OCI-LY3 (cell line): Measurements from ENCODE around the gene MCC.

Experiments
- H2AFZ ChIP-seq: fragments of 200-600, 300-600 bp; shearing (Covaris generic); 2 replicates; pipeline ENCODE4 v1.6.0; 2014; ENCODE audit warnings: antibody characterized with exemption, low read depth, low read length
- H3K27ac ChIP-seq: fragments of 200-600, 300-600 bp; sonication (generic); 2 replicates; pipeline ENCODE4 v1.5.1; 2014; ENCODE audit warnings: mild to moderate bottlenecking, low read length, moderate library complexity, mixed read lengths
- H3K27me3 ChIP-seq: fragments of 200-600, 300-600 bp; sonication (generic); 2 replicates; pipeline ENCODE4 v1.6.1; 2014; ENCODE audit warnings: low read depth, low read length, mixed read lengths
- H3K36me3 ChIP-seq: fragments of 200-600, 300-600 bp; sonication (generic); replicated peaks from 2 replicates; pipeline ENCODE3; 2014; ENCODE audit warnings: low read depth, low read length, mixed read lengths
- H3K4me1 ChIP-seq: fragments of 300-600, 200-600 bp; sonication (generic); 2 replicates; pipeline ENCODE4 v1.6.1; 2014; ENCODE audit warnings: low read length, mixed read lengths
- H3K4me2 ChIP-seq: fragments of 200-600, 300-600 bp; sonication (generic); 2 replicates; pipeline ENCODE4 v1.6.1; 2014; ENCODE audit warnings: low read length, mixed read lengths
- H3K4me3 ChIP-seq: fragments of 300-600, 200-600 bp; sonication (generic); 2 replicates; pipeline ENCODE4 v1.5.1; 2014; ENCODE audit warnings: antibody characterized with exemption, mild to moderate bottlenecking, low read length, moderate library complexity
- H3K79me2 ChIP-seq: fragments of 300-600, 200-600 bp; shearing (Covaris generic); 2 replicates; pipeline ENCODE4 v1.6.1; 2014; ENCODE audit warnings: mild to moderate bottlenecking, low read length, mixed read lengths
- H3K9ac ChIP-seq: fragments of 300-600, 200-600 bp; shearing (Covaris generic); 2 replicates; pipeline ENCODE4 v1.6.0; 2014; ENCODE audit warnings: mild to moderate bottlenecking, low read length, moderate library complexity
- H3K9me3 ChIP-seq: fragments of 200-600, 300-600 bp; shearing (Covaris generic); 2 replicates; pipeline ENCODE4 v1.6.1; 2014; ENCODE audit warnings: low read length, mixed read lengths; ENCODE audit not compliant: insufficient read depth
- H4K20me1 ChIP-seq: fragments of 200-600, 300-600 bp; sonication (generic); 2 replicates; pipeline ENCODE4 v1.6.1; 2016; ENCODE audit warnings: low read length, mixed read lengths; ENCODE audit not compliant: insufficient read depth
- EZH2phosphoT487 ChIP-seq: fragments of 200-600 bp; shearing (Covaris generic); IDR thresholded peaks from 2 replicates; pipeline ENCODE4 v1.6.1; 2018; ENCODE audit warnings: antibody characterized with exemption, mixed run types, low read depth
- TF ChIP-seq, protein P1 (sequence below): fragments of 200-600, 300-600 bp; sonication (generic); IDR thresholded peaks from 2 replicates; pipeline ENCODE4 v1.5.1; 2014; ENCODE audit warnings: antibody characterized with exemption, low read length, low read depth

Gene MCC

GRCh38 chr5:113333411-113333810, 154.8 kb downstream of the MCC start:
- Histone ChIP-seq H3K27ac (no peak overlapping the region), H4K20me1 (no peaks in the 10 kb centered on the region), H3K79me2 (no peaks in the 10 kb centered on the region), H3K9me3 (no peaks in the 10 kb centered on the region), H3K27me3 (no peaks in the 10 kb centered on the region), H3K4me3 (no peak overlapping the region), H3K36me3 (no peaks in the 10 kb centered on the region), H3K4me2 (no peak overlapping the region), H2AFZ (no peak overlapping the region), H3K9ac (no peak overlapping the region), H3K4me1 (peaks cover 4% of the 10 kb centered on the region; the same call in 1 of the 2 replicates)
- TF ChIP-seq, protein P1, sequence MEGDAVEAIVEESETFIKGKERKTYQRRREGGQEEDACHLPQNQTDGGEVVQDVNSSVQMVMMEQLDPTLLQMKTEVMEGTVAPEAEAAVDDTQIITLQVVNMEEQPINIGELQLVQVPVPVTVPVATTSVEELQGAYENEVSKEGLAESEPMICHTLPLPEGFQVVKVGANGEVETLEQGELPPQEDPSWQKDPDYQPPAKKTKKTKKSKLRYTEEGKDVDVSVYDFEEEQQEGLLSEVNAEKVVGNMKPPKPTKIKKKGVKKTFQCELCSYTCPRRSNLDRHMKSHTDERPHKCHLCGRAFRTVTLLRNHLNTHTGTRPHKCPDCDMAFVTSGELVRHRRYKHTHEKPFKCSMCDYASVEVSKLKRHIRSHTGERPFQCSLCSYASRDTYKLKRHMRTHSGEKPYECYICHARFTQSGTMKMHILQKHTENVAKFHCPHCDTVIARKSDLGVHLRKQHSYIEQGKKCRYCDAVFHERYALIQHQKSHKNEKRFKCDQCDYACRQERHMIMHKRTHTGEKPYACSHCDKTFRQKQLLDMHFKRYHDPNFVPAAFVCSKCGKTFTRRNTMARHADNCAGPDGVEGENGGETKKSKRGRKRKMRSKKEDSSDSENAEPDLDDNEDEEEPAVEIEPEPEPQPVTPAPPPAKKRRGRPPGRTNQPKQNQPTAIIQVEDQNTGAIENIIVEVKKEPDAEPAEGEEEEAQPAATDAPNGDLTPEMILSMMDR: no peak
- no peak for TF ChIP-seq EZH2phosphoT487

GRCh38 chr5:113331209-113331551, 157.1 kb downstream of the MCC start:
- Histone ChIP-seq H2AFZ (no peak overlapping the region), H3K4me2 (no peak overlapping the region)

DNA sequence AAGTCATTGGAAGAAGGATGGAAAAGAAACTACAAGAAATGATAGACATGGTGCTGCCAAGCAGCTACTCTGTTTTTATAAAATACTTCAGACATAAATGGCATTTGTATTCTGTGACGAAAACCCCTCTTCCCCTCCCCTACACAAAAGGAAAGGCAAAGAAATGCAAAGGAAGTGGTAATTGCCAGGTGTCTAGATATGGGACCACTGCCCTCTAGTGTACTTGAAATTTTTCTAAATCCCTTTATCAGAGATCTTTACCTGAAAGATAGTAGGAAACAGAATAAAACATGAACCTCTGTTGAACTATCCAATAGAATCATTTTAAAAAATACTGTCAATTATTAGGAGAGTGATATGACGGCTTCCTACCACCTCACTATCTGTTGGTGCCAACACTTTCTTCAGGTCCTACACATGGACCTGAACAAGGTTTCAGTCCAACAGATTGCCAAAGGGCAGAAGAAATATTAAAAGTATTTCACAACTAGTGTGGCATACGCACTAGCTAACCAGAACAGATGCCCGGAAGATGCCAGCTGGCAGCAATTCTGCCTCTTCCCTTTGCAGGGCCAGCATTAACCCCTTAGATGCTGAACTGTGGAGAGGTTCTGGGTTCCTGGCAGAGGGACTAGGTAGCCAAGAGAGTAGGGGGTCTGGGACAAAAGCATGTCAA, 157.6 kb downstream of the MCC start:
- H3K27me3 ChIP-seq: no peaks in the 10 kb centered on the region
- H3K4me1 ChIP-seq: peaks cover 4% of the 10 kb centered on the region; the same call in 1 of the 2 replicates
- no peaks in the 10 kb centered on the region for H4K20me1 ChIP-seq
- no peak overlapping the region for H3K9ac ChIP-seq
- peak overlapping the region; percentile 65 for H3K4me2 ChIP-seq
- H2AFZ ChIP-seq: peak overlapping the region; percentile 59
- no peaks in the 10 kb centered on the region for H3K9me3 ChIP-seq
- no peaks in the 10 kb centered on the region for H3K79me2 ChIP-seq
- TF ChIP-seq, protein P1: peak; percentile 72
- TF ChIP-seq EZH2phosphoT487: no peak
- no peak overlapping the region for H3K27ac ChIP-seq
- H3K4me3 ChIP-seq: peak overlapping the region; percentile 55
- H3K36me3 ChIP-seq: no peaks in the 10 kb centered on the region

More at GRCh38 chr5:113331209-113331551, 157.1 kb downstream of the MCC start:
- Histone ChIP-seq H3K4me1 (peaks cover 4% of the 10 kb centered on the region; the same call in 1 of the 2 replicates), H3K4me3 (no peak overlapping the region), H3K9me3 (no peaks in the 10 kb centered on the region), H3K79me2 (no peaks in the 10 kb centered on the region), H3K9ac (no peak overlapping the region), H4K20me1 (no peaks in the 10 kb centered on the region), H3K27ac (no peak overlapping the region), H3K27me3 (no peaks in the 10 kb centered on the region), H3K36me3 (no peaks in the 10 kb centered on the region)
- TF ChIP-seq, protein P1: no peak
- no peak for TF ChIP-seq EZH2phosphoT487

DNA sequence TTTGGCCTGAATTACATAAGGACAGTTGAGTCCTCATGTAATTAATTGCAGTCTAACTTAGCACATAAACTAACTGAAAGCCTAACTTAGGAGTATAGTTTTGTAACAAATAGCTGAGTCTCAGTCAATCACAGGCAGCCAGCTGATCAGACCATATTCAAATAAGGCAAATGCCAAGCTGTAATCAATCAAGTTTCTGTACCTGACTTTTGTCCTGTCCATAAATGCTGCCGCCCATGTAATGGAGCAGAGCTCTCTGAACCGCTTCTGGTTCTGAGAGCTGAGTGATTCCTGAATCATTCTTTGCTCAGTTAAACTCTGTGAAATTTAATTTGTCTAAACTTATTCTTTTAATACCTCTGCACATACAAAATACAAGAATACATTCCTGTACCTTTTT, 158.3 kb downstream of the MCC start:
- Histone ChIP-seq H4K20me1 (no peaks in the 10 kb centered on the region), H3K9me3 (no peaks in the 10 kb centered on the region), H3K4me3 (peak overlapping the region; percentile 55), H3K4me1 (peaks cover 4% of the 10 kb centered on the region; the same call in 1 of the 2 replicates), H3K27me3 (no peaks in the 10 kb centered on the region), H3K79me2 (no peaks in the 10 kb centered on the region), H2AFZ (peak overlapping the region; percentile 59; the same call in 1 of the 2 replicates), H3K4me2 (peak overlapping the region; percentile 65), H3K9ac (no peak overlapping the region), H3K36me3 (no peaks in the 10 kb centered on the region), H3K27ac (no peak overlapping the region)
- TF ChIP-seq, protein P1: no peak
- TF ChIP-seq EZH2phosphoT487: no peak
